ENCODE data around the gene LZTR1.

Gene LZTR1

GRCh38 chr22:20997536-20998257 lies 15.6 kb downstream of the LZTR1 start:
- Histone ChIP-seq H3K4me2 (ENCODE audit: low read length) (no peak overlapping the region), H3K79me2 (no peaks in the 10 kb centered on the region), H3K4me3 (ENCODE audit: low read depth, low read length) (no peak overlapping the region), H3K9me3 (ENCODE audit: control insufficient read depth, low read length) (no peaks in the 10 kb centered on the region), H3K27ac (no peak overlapping the region), H3K27me3 (ENCODE audit: control insufficient read depth, insufficient read depth, low read length) (no peaks in the 10 kb centered on the region), H3K9ac (no peak overlapping the region), H2AFZ (no peak overlapping the region), H3K4me1 (peaks cover 4% of the 10 kb centered on the region), H3K36me3 (ENCODE audit: control insufficient read depth, insufficient read depth, low read length) (no peaks in the 10 kb centered on the region)
- no peak for TF ChIP-seq CTCF (IDR thresholded peaks at IDR 0.05)

DNA sequence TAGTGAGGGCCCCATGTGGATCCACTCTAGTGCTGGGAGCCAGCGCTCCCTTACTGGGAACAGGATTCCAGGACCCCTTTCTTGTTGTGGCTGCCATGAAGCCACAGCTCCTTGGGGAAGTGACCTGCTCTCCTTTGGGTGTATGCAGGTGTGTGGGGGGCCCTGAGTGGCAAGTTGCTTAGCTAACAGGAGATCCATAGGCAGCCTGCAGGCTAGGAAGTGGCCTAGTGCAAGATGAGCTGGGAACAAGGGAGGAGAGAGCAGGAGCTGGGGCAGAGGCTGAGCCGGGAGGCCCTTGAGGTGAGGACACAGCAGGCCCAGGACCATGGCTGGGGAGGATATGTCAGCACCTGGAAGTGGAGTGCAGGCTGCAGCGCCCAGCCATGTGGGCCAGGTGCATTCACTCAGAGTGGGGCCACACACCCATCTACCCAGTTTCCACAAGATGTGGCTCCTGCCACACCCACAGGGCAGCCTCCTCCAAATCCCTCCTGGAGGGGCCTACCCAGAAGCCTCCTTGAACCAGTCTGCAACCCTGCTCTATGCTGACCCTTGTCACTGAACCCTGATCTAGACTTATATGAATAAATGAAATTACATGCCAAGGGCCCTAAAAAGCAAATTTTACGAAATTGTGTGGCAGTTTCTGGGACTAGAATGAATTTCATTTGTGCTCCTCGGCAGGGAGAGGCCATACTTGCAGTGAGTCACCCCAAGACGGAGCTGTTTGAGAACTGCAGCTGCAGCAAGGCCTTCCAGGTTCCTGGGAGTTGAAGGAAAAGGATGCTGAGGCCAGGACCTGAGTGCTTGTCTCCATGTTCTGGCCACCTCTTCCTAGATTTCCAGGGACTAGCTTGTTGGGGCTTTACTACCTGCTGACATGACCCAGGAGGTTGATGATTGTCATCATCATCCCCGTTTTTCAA lies 16.6 kb downstream of the LZTR1 start:
- H3K4me3 ChIP-seq (ENCODE audit: low read depth, low read length): no peak overlapping the region
- no peaks in the 10 kb centered on the region for H3K36me3 ChIP-seq (ENCODE audit: control insufficient read depth, insufficient read depth, low read length)
- no peak overlapping the region for H3K27ac ChIP-seq
- no peak overlapping the region for H3K4me2 ChIP-seq (ENCODE audit: low read length)
- TF ChIP-seq CTCF (IDR thresholded peaks at IDR 0.05): no peak
- no peak overlapping the region for H3K9ac ChIP-seq
- H3K4me1 ChIP-seq: peaks cover 7% of the 10 kb centered on the region
- no peaks in the 10 kb centered on the region for H3K27me3 ChIP-seq (ENCODE audit: control insufficient read depth, insufficient read depth, low read length)
- no peak overlapping the region for H2AFZ ChIP-seq
- H3K79me2 ChIP-seq: no peaks in the 10 kb centered on the region
- no peaks in the 10 kb centered on the region for H3K9me3 ChIP-seq (ENCODE audit: control insufficient read depth, low read length)

GRCh38 chr22:20999350-21000206 lies 17.5 kb downstream of the LZTR1 start:
- Histone ChIP-seq H3K27me3 (ENCODE audit: control insufficient read depth, insufficient read depth, low read length) (no peaks in the 10 kb centered on the region), H3K36me3 (ENCODE audit: control insufficient read depth, insufficient read depth, low read length) (no peaks in the 10 kb centered on the region), H3K27ac (no peak overlapping the region), H3K9ac (no peak overlapping the region), H3K4me2 (ENCODE audit: low read length) (no peak overlapping the region), H3K4me3 (ENCODE audit: low read depth, low read length) (no peak overlapping the region), H3K4me1 (peaks cover 7% of the 10 kb centered on the region), H2AFZ (no peak overlapping the region), H3K9me3 (ENCODE audit: control insufficient read depth, low read length) (no peaks in the 10 kb centered on the region), H3K79me2 (no peaks in the 10 kb centered on the region)
- no peak for TF ChIP-seq CTCF (IDR thresholded peaks at IDR 0.05)

- Histone ChIP-seq H3K9me3 (ENCODE audit: control insufficient read depth, low read length) (no peaks in the 10 kb centered on the region), H3K27me3 (ENCODE audit: control insufficient read depth, insufficient read depth, low read length) (no peaks in the 10 kb centered on the region), H3K79me2 (no peaks in the 10 kb centered on the region), H3K36me3 (ENCODE audit: control insufficient read depth, insufficient read depth, low read length) (no peaks in the 10 kb centered on the region), H2AFZ (no peak overlapping the region), H3K4me1 (peaks cover 7% of the 10 kb centered on the region), H3K4me3 (ENCODE audit: low read depth, low read length) (peak overlapping the region; percentile 96), H3K9ac (no peak overlapping the region), H3K27ac (peak overlapping the region; percentile 97), H3K4me2 (ENCODE audit: low read length) (peak overlapping the region; percentile 84)
- TF ChIP-seq CTCF (IDR thresholded peaks at IDR 0.05): no peak
These were observed 18.3 kb downstream of the LZTR1 start for GRCh38 chr22:21000207-21000986.
